Keratinocyte (primary cell): Measurements from ENCODE around the gene TBC1D7.

ENCODE experiments used
- CTCF ChIP-seq, 3 experiments: IDR thresholded peaks in 1 of 3; conservative IDR thresholded peaks in 1 of 3; optimal IDR thresholded peaks in 1 of 3; 2 replicates in 2 of 3; 3 replicates in 1 of 3; pipeline versions ENCODE3 to v1.5.1; 2011; ENCODE audit warnings: low read length in 3 of 3, mild to moderate bottlenecking in 3 of 3, moderate library complexity in 2 of 3, control low read depth in 1 of 3, inconsistent platforms in 1 of 3; ENCODE audit not compliant: insufficient read depth in 2 of 3; ENCODE audit errors: extremely low read depth in 1 of 3
- EZH2 ChIP-seq: IDR thresholded peaks from one replicate; pipeline ENCODE4 v1.6.1; 2012; ENCODE audit warnings: inconsistent platforms, mild to moderate bottlenecking, low read length, moderate library complexity

DNA sequence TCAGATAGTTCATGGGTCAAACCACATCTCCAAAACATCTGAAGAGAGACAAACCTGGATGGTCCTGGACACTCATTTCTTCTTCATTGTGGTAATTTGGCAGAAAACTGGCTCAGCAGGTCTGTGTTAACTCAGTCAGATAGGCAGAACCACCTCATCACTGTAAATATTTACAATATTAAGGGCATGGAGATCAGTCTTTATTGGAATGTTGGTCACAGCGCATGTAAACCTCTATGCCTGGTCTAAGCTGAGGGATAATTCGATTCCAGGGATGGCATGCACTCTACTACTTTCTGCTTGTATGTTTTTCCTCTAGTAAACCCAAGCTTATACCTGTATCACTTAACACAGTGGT is 4.0 kb upstream of the TBC1D7 start:
- no peak for TF ChIP-seq CTCF (optimal IDR thresholded peaks at IDR 0.05 in 1 of 3, IDR thresholded peaks at IDR 0.05 in 1 of 3, conservative IDR thresholded peaks at IDR 0.05 in 1 of 3; ENCODE audit: extremely low read depth in 1 of 3, insufficient read depth in 2 of 3, low read length in 3 of 3)
- no peak for TF ChIP-seq EZH2
